Measurements from ENCODE around the gene FAM43A. TPM values are rescaled to one million over a fixed set of nuclear protein-coding genes. Genes with fewer than 3 reads are reported as not detected.

Gene FAM43A
- total and polyA plus RNA-seq, 9 of the 15 experiments (the other 6 are each of a cell fraction or from before 2014, with no cell fraction given) = 0.03 to 1.2 (median 0.21) TPM

DNA sequence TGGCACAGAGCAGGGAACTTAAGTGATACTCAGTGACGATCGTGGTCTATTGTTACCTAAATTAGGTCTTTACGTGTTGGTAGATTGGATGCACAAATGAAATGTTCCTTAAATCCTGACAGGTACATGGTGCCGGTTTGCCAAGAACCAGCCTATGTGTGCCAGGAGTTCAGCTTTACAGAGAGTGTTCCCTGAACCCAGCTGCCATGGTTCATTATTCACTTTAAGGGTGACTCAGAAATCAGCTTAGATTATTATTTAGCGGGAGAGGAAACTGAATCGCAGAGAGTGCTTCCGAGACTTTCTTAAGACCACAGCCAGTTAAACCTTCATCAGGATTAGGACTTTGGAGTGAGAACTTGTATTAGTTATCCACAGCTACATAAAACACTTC lies 21.5 kb downstream of the FAM43A start:
- Histone ChIP-seq H3K4me1 (replicated peaks in 1 of 2; ENCODE audit: control insufficient read depth in 2 of 2, insufficient read depth in 2 of 2, low read length in 2 of 2) (no peaks in the 10 kb centered on the region; a peak in 1 of 5 replicates), H3K9me1 (ENCODE audit: control insufficient read depth, insufficient read depth, low read length) (no peaks in the 10 kb centered on the region), H2AFZ (ENCODE audit: low read depth, low read length) (no peak overlapping the region), H3K27me3 (ENCODE audit: control insufficient read depth in 2 of 2, insufficient read depth in 2 of 2, low read length in 2 of 2) (peaks cover 18 to 55% of the 10 kb centered on the region in 2 experiments; a peak in 4 of 5 replicates), H3K4me3 (no peak overlapping the region), H3K9me3 (replicated peaks; ENCODE audit: control insufficient read depth, insufficient read depth, low read depth, low read length) (peaks cover 5% of the 10 kb centered on the region), H3K4me2 (ENCODE audit: insufficient read depth, low read length) (no peak overlapping the region), H3K36me3 (ENCODE audit: control insufficient read depth, insufficient read depth, low read length) (no peaks in the 10 kb centered on the region), H3K27ac (ENCODE audit: extremely low read depth, low read depth, low read length) (no peak overlapping the region), H3K79me2 (ENCODE audit: control insufficient read depth, insufficient read depth, low read length) (no peaks in the 10 kb centered on the region), H3K9ac (ENCODE audit: insufficient read depth in 1 of 2, low read depth in 2 of 2, low read length in 2 of 2) (no peak overlapping the region), H4K20me1 (replicated peaks; ENCODE audit: control insufficient read depth, insufficient read depth, low read length) (no peaks in the 10 kb centered on the region)
- TF ChIP-seq POLR2AphosphoS5 (IDR thresholded peaks at IDR 0.05; ENCODE audit: control insufficient read depth, insufficient read depth, low read depth, low read length) (no peak), ZNF830 (CRISPR knock-in tag; IDR thresholded peaks at IDR 0.05) (no peak), U2AF1 (optimal IDR thresholded peaks at IDR 0.05; ENCODE audit: low read depth, low read length) (no peak), ETV1 (tag; conservative IDR thresholded peaks at IDR 0.05; ENCODE audit: low read depth) (no peak), RBM22 (IDR thresholded peaks at IDR 0.05; ENCODE audit: low read depth, low read length, poor library complexity, severe bottlenecking) (no peak), ZBTB7A (IDR thresholded peaks at IDR 0.05; ENCODE audit: borderline replicate concordance, control insufficient read depth, low read depth, low read length) (no peak), BMI1 (IDR thresholded peaks at IDR 0.05; ENCODE audit: low read length) (no peak), RFX1 (IDR thresholded peaks at IDR 0.05) (no peak), NR2F6 (CRISPR knock-in tag; IDR thresholded peaks at IDR 0.05) (no peak), KAT8 (IDR thresholded peaks at IDR 0.05; ENCODE audit: low read depth) (no peak), SUPT5H (IDR thresholded peaks at IDR 0.05) (no peak)
- TF ChIP-seq, protein P1, sequence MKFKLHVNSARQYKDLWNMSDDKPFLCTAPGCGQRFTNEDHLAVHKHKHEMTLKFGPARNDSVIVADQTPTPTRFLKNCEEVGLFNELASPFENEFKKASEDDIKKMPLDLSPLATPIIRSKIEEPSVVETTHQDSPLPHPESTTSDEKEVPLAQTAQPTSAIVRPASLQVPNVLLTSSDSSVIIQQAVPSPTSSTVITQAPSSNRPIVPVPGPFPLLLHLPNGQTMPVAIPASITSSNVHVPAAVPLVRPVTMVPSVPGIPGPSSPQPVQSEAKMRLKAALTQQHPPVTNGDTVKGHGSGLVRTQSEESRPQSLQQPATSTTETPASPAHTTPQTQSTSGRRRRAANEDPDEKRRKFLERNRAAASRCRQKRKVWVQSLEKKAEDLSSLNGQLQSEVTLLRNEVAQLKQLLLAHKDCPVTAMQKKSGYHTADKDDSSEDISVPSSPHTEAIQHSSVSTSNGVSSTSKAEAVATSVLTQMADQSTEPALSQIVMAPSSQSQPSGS (CRISPR knock-in tag; IDR thresholded peaks at IDR 0.05) = no peak
- TF ChIP-seq, protein P2, sequence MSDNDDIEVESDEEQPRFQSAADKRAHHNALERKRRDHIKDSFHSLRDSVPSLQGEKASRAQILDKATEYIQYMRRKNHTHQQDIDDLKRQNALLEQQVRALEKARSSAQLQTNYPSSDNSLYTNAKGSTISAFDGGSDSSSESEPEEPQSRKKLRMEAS (CRISPR knock-in tag; IDR thresholded peaks at IDR 0.05) = no peak
- TF ChIP-seq, protein P3, sequence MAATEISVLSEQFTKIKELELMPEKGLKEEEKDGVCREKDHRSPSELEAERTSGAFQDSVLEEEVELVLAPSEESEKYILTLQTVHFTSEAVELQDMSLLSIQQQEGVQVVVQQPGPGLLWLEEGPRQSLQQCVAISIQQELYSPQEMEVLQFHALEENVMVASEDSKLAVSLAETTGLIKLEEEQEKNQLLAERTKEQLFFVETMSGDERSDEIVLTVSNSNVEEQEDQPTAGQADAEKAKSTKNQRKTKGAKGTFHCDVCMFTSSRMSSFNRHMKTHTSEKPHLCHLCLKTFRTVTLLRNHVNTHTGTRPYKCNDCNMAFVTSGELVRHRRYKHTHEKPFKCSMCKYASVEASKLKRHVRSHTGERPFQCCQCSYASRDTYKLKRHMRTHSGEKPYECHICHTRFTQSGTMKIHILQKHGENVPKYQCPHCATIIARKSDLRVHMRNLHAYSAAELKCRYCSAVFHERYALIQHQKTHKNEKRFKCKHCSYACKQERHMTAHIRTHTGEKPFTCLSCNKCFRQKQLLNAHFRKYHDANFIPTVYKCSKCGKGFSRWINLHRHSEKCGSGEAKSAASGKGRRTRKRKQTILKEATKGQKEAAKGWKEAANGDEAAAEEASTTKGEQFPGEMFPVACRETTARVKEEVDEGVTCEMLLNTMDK (IDR thresholded peaks at IDR 0.05; ENCODE audit: borderline replicate concordance, insufficient read depth, low read depth, low read length, poor library complexity, severe bottlenecking) = no peak
- TF ChIP-seq, protein P4, sequence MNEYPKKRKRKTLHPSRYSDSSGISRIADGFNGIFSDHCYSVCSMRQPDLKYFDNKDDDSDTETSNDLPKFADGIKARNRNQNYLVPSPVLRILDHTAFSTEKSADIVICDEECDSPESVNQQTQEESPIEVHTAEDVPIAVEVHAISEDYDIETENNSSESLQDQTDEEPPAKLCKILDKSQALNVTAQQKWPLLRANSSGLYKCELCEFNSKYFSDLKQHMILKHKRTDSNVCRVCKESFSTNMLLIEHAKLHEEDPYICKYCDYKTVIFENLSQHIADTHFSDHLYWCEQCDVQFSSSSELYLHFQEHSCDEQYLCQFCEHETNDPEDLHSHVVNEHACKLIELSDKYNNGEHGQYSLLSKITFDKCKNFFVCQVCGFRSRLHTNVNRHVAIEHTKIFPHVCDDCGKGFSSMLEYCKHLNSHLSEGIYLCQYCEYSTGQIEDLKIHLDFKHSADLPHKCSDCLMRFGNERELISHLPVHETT (CRISPR knock-in tag; conservative IDR thresholded peaks at IDR 0.05 in 1 of 2, IDR thresholded peaks at IDR 0.05 in 1 of 2) = no peak
- TF ChIP-seq, protein P5, sequence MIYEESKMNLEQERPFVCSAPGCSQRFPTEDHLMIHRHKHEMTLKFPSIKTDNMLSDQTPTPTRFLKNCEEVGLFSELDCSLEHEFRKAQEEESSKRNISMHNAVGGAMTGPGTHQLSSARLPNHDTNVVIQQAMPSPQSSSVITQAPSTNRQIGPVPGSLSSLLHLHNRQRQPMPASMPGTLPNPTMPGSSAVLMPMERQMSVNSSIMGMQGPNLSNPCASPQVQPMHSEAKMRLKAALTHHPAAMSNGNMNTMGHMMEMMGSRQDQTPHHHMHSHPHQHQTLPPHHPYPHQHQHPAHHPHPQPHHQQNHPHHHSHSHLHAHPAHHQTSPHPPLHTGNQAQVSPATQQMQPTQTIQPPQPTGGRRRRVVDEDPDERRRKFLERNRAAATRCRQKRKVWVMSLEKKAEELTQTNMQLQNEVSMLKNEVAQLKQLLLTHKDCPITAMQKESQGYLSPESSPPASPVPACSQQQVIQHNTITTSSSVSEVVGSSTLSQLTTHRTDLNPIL (CRISPR knock-in tag; IDR thresholded peaks at IDR 0.05) = no peak
- under 1% methylated on average over 7 of the region's 7 CpGs for WGBS (ENCODE audit: insufficient coverage, low coverage, missing lambda C conversion rate)
- DNase-seq (ENCODE audit: extremely low read depth in 1 of 4, low spot score in 3 of 4) (no peak), FAIRE-seq (no peak), ATAC-seq (no peak)
- no TSS peak for BruUV-seq (replicated peaks)
- CTCF ChIA-PET (ENCODE audit: low intra/inter-chr PET ratio) = no interaction called here
- intact Hi-C loops (cut with micrococcal nuclease) (no loop called here), in situ Hi-C loops (cut with MboI) (no loop called here)
- POLR2A ChIA-PET = interaction anchor here (0.6 to 1.1 kb wide), 3 partner anchors 11 to 22 kb away, joined by 3 to 4 read pairs (median 3); no protein-coding TSS in a partner anchor

Measured in K562 (cell line).